Mesenchymal stem cell (in vitro differentiated cells and primary cell): Measurements from ENCODE around the gene MICAL3.

Experiments used
- DNase-seq: peaks from one replicate; pipeline ENCODE4 v3.0.0-alpha.2; 2013
- H2AFZ ChIP-seq: one replicate; pipeline ENCODE4 v1.6.1; 2013; ENCODE audit warnings: low read depth, mild to moderate bottlenecking, control low read depth, inconsistent platforms, low read length, moderate library complexity
- H2AK5ac ChIP-seq: 2 replicates; pipeline ENCODE4 v1.6.1; 2013; ENCODE audit warnings: low read length, moderate library complexity, mild to moderate bottlenecking, inconsistent platforms; ENCODE audit not compliant: severe bottlenecking
- H2BK120ac ChIP-seq: one replicate; pipeline ENCODE4 v1.6.1; 2013; ENCODE audit warnings: low read depth, mild to moderate bottlenecking, inconsistent platforms, low read length, moderate library complexity
- H2BK12ac ChIP-seq, 2 experiments: one replicate each; pipeline ENCODE4 v1.6.1; 2013; ENCODE audit warnings: inconsistent platforms in 2 of 2, low read length in 2 of 2, mild to moderate bottlenecking in 2 of 2, moderate library complexity in 2 of 2, control low read depth in 1 of 2
- H2BK15ac ChIP-seq: one replicate; pipeline ENCODE4 v1.6.1; 2013; ENCODE audit warnings: mild to moderate bottlenecking, low read depth, inconsistent platforms; ENCODE audit not compliant: poor library complexity, severe bottlenecking
- H2BK5ac ChIP-seq: 2 replicates; pipeline ENCODE4 v1.6.1; 2013; ENCODE audit warnings: low read depth, mild to moderate bottlenecking, low read length, control low read depth, inconsistent platforms; ENCODE audit not compliant: poor library complexity, severe bottlenecking
- H3K14ac ChIP-seq, 2 experiments: one replicate each; pipeline ENCODE4 v1.6.1; 2013; ENCODE audit warnings: inconsistent platforms in 2 of 2, low read length in 2 of 2, control low read depth in 1 of 2, mild to moderate bottlenecking in 1 of 2, moderate library complexity in 1 of 2
- H3K18ac ChIP-seq, 2 experiments: one replicate each; pipeline ENCODE4 v1.6.1; 2013; ENCODE audit warnings: inconsistent platforms in 2 of 2, low read length in 2 of 2, control low read depth in 1 of 2, low read depth in 1 of 2, mild to moderate bottlenecking in 1 of 2
- H3K23ac ChIP-seq, 2 experiments: one replicate each; pipeline ENCODE4 v1.6.1; 2013; ENCODE audit warnings: inconsistent platforms in 2 of 2, low read length in 2 of 2, mild to moderate bottlenecking in 2 of 2, moderate library complexity in 2 of 2, control low read depth in 1 of 2
- H3K27ac ChIP-seq: 2 replicates; pipeline ENCODE4 v1.5.1; 2013; ENCODE audit warnings: mild to moderate bottlenecking, moderate library complexity, low read length, control low read depth, inconsistent platforms; ENCODE audit not compliant: poor library complexity, severe bottlenecking
- H3K27me3 ChIP-seq, 2 experiments: 2 replicates each; pipeline versions ENCODE4 v1.6.1 to v1.7.0; 2013; ENCODE audit warnings: low read length in 2 of 2, mild to moderate bottlenecking in 2 of 2, moderate library complexity in 2 of 2, control low read depth in 1 of 2, inconsistent platforms in 1 of 2; ENCODE audit not compliant: control insufficient read depth in 1 of 2, insufficient read depth in 1 of 2
- H3K36me3 ChIP-seq, 2 experiments: 2 replicates each; pipeline versions ENCODE4 v1.6.1 to v1.7.0; 2013; ENCODE audit warnings: low read length in 2 of 2, control low read depth in 1 of 2, inconsistent platforms in 1 of 2, low read depth in 1 of 2, mild to moderate bottlenecking in 1 of 2; ENCODE audit not compliant: insufficient read depth in 2 of 2, control insufficient read depth in 1 of 2
- H3K4ac ChIP-seq, 2 experiments: one replicate each; pipeline ENCODE4 v1.6.1; 2013; ENCODE audit warnings: inconsistent platforms in 2 of 2, low read length in 2 of 2, mild to moderate bottlenecking in 2 of 2, moderate library complexity in 2 of 2, control low read depth in 1 of 2, low read depth in 1 of 2
- H3K4me1 ChIP-seq: 2 replicates; pipeline ENCODE4 v1.6.1; 2013; ENCODE audit warnings: low read depth, low read length, control low read depth; ENCODE audit not compliant: control insufficient read depth, insufficient read depth
- H3K4me2 ChIP-seq: 2 replicates; pipeline ENCODE4 v1.6.1; 2013; ENCODE audit warnings: low read length, mild to moderate bottlenecking, inconsistent platforms; ENCODE audit not compliant: poor library complexity, severe bottlenecking
- H3K4me3 ChIP-seq, 2 experiments: 2 replicates each; pipeline versions ENCODE4 v1.5.1 to v1.7.0; 2013; ENCODE audit warnings: low read length in 2 of 2, mild to moderate bottlenecking in 2 of 2, control low read depth in 1 of 2, low read depth in 1 of 2; ENCODE audit not compliant: insufficient read depth in 1 of 2
- H3K79me1 ChIP-seq: replicated peaks from 2 replicates; pipeline ENCODE4 v1.6.1; 2013; ENCODE audit warnings: mild to moderate bottlenecking, control low read depth, low read length, inconsistent platforms; ENCODE audit not compliant: poor library complexity, severe bottlenecking
- H3K9ac ChIP-seq: 2 replicates; pipeline ENCODE4 v1.7.0; 2013; ENCODE audit warnings: mild to moderate bottlenecking, low read length, moderate library complexity
- H3K9me3 ChIP-seq: 2 replicates; pipeline ENCODE4 v1.7.0; 2013; ENCODE audit warnings: mild to moderate bottlenecking, low read length; ENCODE audit not compliant: control insufficient read depth
- H4K8ac ChIP-seq: one replicate; pipeline ENCODE4 v1.6.1; 2013; ENCODE audit warnings: inconsistent platforms, mild to moderate bottlenecking, low read length, moderate library complexity
- H4K91ac ChIP-seq: one replicate; pipeline ENCODE4 v1.6.1; 2013; ENCODE audit warnings: mild to moderate bottlenecking, low read length, inconsistent platforms
- WGBS: methylation state at CpG from one replicate; pipeline ENCODE4 v1.1.7; 2013; ENCODE audit warnings: mixed read lengths; 5-methylcytosine and 5-hydroxymethylcytosine counted together

MICAL3 gene

GRCh38 chr22:17775781-17776465 is 248.4 kb downstream of the MICAL3 start:
- no peak overlapping the region for H2BK15ac ChIP-seq
- DNase-seq = no peak

DNA sequence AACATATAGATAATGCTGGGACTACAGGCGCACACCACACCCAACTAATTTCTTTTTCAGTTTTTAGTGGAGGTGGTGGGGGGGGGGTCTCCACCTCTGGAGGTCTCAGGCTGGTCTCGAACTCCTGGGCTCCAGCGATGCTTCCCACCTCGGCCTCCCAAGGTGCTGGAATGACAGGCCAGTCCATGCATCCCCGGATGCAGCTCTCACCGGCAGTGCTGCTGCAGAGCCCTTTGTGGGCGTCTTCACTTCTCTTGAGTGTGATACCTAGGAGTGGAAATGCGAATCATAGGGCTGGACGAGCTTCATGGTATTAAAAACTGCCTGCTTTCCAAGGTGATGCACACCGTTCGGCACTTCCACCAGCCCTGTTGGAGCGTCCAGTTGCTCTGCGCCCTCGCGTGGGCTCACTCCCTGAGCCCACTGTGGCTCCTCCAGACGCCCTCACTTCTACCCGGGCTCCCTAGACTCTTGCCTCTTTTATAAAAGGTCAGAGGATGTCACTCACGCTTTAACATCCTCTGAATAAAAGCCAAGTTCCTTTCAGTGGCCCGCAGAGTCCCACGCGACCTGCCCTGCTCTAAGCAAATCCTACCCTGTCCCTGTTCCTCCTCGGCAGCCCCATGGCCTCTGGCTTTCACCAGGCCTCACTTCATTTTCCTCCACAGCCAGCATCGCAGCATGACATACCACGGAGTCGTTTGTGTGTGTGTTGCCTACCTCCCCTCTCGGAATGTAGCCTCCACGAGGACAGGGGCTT is 249.3 kb downstream of the MICAL3 start:
- H3K36me3 ChIP-seq = peaks cover 0 to 4% of the 10 kb centered on the region in 2 experiments
- H4K8ac ChIP-seq = no peak overlapping the region
- no peak overlapping the region for H3K27ac ChIP-seq
- no peak overlapping the region for H2AFZ ChIP-seq
- no peak overlapping the region for H3K4me2 ChIP-seq
- peaks cover 28% of the 10 kb centered on the region for H3K4me1 ChIP-seq
- no peak overlapping the region for H4K91ac ChIP-seq
- H2AK5ac ChIP-seq = no peak overlapping the region
- H3K18ac ChIP-seq = no peak overlapping the region
- peak overlapping the region; percentile 63 for H3K9ac ChIP-seq
- 82% methylated on average over 26 of the region's 27 CpGs for WGBS
- H3K27me3 ChIP-seq = peaks cover 0 to 8% of the 10 kb centered on the region in 2 experiments
- H3K4me3 ChIP-seq = peak overlapping the region in 1 of 2 experiments; percentile 73
- H2BK120ac ChIP-seq = no peak overlapping the region
- no peak overlapping the region for H3K23ac ChIP-seq
- H3K14ac ChIP-seq = no peak overlapping the region
- no peaks in the 10 kb centered on the region for H3K9me3 ChIP-seq
- H2BK12ac ChIP-seq = no peak overlapping the region
- no peak overlapping the region for H2BK5ac ChIP-seq
- no peak overlapping the region for H2BK15ac ChIP-seq
- no peak overlapping the region for H3K4ac ChIP-seq
- H3K79me1 ChIP-seq = peaks cover 14% of the 10 kb centered on the region
- no peak for DNase-seq

More at GRCh38 chr22:17775781-17776465, 248.4 kb downstream of the MICAL3 start:
- WGBS = 95% methylated on average over 9 of the region's 10 CpGs
- Histone ChIP-seq H2BK5ac (no peak overlapping the region), H2BK120ac (no peak overlapping the region), H3K27me3 (peaks cover 0 to 10% of the 10 kb centered on the region in 2 experiments), H3K9ac (no peak overlapping the region), H4K91ac (no peak overlapping the region), H3K4ac (no peak overlapping the region), H3K4me1 (peaks cover 34% of the 10 kb centered on the region), H3K36me3 (peaks cover 0 to 4% of the 10 kb centered on the region in 2 experiments), H3K18ac (no peak overlapping the region), H3K14ac (no peak overlapping the region), H3K4me3 (no peak overlapping the region), H3K27ac (no peak overlapping the region), H2AFZ (no peak overlapping the region), H3K23ac (no peak overlapping the region), H3K4me2 (no peak overlapping the region), H2AK5ac (no peak overlapping the region), H2BK12ac (no peak overlapping the region), H4K8ac (no peak overlapping the region), H3K79me1 (peaks cover 12% of the 10 kb centered on the region), H3K9me3 (no peaks in the 10 kb centered on the region)

- Histone ChIP-seq H2BK120ac (no peak within 1 kb of the TSS), H3K18ac (peak within 1 kb of the TSS; percentile 44 to 72), H4K8ac (peak within 1 kb of the TSS; percentile 86), H3K27ac (no peak within 1 kb of the TSS), H2AK5ac (no peak within 1 kb of the TSS), H3K27me3 (peaks cover 0 to under 1% of the 10 kb centered on the region in 2 experiments), H2BK15ac (peak within 1 kb of the TSS; percentile 12), H3K4me2 (peak within 1 kb of the TSS; percentile 82), H2AFZ (peak within 1 kb of the TSS; percentile 62), H3K14ac (peak within 1 kb of the TSS in 1 of 2 experiments; percentile 70), H3K4ac (peak within 1 kb of the TSS in 1 of 2 experiments; percentile 53), H3K9ac (peak within 1 kb of the TSS; percentile 70), H3K4me1 (peaks cover 31% of the 10 kb centered on the region), H4K91ac (no peak within 1 kb of the TSS), H2BK12ac (peak within 1 kb of the TSS in 1 of 2 experiments; percentile 68), H2BK5ac (no peak within 1 kb of the TSS), H3K23ac (peak within 1 kb of the TSS in 1 of 2 experiments; percentile 18), H3K36me3 (peaks cover 0 to 10% of the 10 kb centered on the region in 2 experiments), H3K4me3 (peak within 1 kb of the TSS; percentile 80 to 81), H3K9me3 (no peaks in the 10 kb centered on the region), H3K79me1 (peaks cover 21% of the 10 kb centered on the region)
- WGBS = 2% methylated on average over 21 of the region's 64 CpGs
- peak; percentile 29 for DNase-seq
Measured at GRCh38 chr22:17774206-17774925, 250.0 kb downstream of the MICAL3 start, which contains the start of gene BID. Gene BID (minus strand): TSS chr22:17774469. CDS start chr22:17750116, 24,353 bp downstream.
